ENCODE data around the gene CYB5A. TPM values are rescaled to one million over a fixed set of nuclear protein-coding genes. Genes with fewer than 3 reads are reported as not detected.

Gene CYB5A
- total and polyA plus RNA-seq, 2 of the 8 experiments (the other 6 are each of a cell fraction or from before 2014, with no cell fraction given) = 154 to 195 TPM

GRCh38 chr18:74271635-74272034 is 20.1 kb downstream of the CYB5A start (continued):
- TF ChIP-seq RBBP5 (IDR thresholded peaks at IDR 0.05; ENCODE audit: borderline replicate concordance, low read depth, low read length) = no peak
- no peak for TF ChIP-seq NANOG (IDR thresholded peaks at IDR 0.05; ENCODE audit: insufficient read depth, low read depth, low read length, poor library complexity, severe bottlenecking)
- TF ChIP-seq E2F6 (IDR thresholded peaks at IDR 0.05) = no peak
- no peak for TF ChIP-seq EZH2 (IDR thresholded peaks at IDR 0.05; ENCODE audit: low read depth, low read length, severe bottlenecking)

Data from H1 (cell line).